HG02885 (cell line): Measurements from ENCODE around the gene SYDE1.

Experiments
- ATAC-seq: cut with Tn5 transposase; IDR thresholded peaks from one replicate; pipeline ENCODE4 v1.9.1; 2021; ENCODE audit warnings: mild to moderate bottlenecking; ENCODE audit not compliant: unreplicated experiment, poor library complexity

Gene SYDE1

DNA sequence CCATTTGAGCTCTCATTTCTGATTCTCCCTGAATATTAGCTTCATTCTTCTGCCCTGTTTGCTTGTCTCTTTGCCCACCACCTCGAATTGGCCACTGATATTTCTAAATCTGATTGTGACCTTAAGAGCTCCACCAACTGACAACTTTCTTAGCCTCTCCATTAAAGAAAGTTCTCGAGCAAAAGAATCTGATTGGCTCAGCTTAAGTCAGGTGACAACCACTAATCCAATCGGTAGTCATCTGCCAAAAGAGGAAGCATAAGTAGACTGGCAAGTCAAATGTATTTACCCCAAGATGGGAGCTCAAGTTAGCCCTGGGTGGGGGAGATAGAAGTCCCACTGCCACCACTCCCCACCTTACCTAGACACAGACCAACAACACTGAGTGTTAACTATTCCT lies 52.0 kb downstream of the SYDE1 start:
- no peak for ATAC-seq

DNA sequence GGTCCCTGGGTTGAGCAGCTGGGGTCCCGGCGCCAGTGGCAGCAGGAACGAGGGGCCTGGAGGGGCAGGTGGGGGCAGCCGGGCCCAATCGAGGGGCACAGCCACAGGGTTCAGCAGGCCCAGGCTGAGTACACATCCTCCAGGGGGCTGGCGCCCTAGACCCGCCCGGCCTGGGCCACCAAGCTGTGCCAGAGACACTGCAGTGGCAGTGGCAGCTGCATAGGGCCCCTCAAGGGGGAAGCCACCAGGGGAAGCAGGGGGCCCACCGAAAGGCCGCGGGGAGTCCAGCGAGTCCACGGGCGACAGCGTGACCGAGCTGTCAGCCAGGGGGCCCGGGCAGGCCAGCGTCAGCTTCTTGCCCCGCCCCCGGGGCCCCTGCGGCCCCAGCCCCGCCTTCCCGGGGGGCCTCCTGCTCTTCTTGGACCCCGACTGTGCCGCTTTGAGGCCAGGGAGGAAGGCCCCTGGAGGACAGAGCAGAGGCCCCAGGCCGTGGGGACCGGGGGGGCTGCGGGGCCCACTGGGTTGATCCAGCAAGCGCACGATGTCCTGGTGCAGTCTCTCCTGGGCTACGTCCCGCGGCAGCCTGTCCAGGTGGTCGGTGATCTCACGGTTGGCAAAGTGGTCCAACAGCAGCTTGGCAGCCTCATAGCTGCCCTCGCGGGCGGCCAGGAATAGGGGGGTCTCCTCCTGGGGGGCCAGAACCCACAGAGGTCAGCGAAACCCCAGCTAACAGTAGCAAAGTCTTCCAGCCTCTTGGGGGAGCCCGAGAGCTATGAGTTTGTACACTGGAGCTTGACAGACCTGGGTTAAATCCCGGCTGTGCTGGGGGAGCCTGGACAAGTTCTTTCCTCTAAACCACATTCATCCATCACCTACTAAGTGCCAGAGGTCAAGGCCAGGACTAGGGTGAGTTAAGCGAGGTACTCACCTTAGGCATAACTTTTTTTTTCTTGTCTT lies 54.1 kb downstream of the SYDE1 start:
- ATAC-seq, result no peak
